HCT116 (cell line): ENCODE data around the gene CWF19L1. TPM values are rescaled to one million over a fixed set of nuclear protein-coding genes. Genes with fewer than 3 reads are reported as not detected.

Experiments used
- ATAC-seq: fragments of 200-7000 bp; cut with Tn5 transposase; 2 replicates; pipeline ENCODE4 v1.9.1; 2020; ENCODE audit warnings: mild to moderate bottlenecking, moderate library complexity
- BruUV-seq: library from RNA; stranded (reverse); fragments of 400-500 nt; replicated peaks from 2 replicates; lab custom pipeline; 2021; lab: Mats Ljungman, UMichigan
- CTCF ChIA-PET: fragments of 300-600 bp; sonication (Branson Sonifier 250); formaldehyde crosslinking; loops from one replicate; lab custom pipeline; 2021; ENCODE audit warnings: antibody characterized with exemption; lab: Charles Lee
- POLR2A ChIA-PET: fragments of 300-600, 350-600 bp; sonication (Branson Sonifier 250); formaldehyde crosslinking; loops from one replicate; lab custom pipeline; 2021; ENCODE audit warnings: antibody characterized with exemption; lab: Charles Lee
- RAD21 ChIA-PET, 2 experiments: fragments of 300-600 bp; sonication (Branson Sonifier 250); formaldehyde crosslinking; loops; one replicate each; lab custom pipeline; 2023; ENCODE audit warnings: low total read pairs in 2 of 2; ENCODE audit not compliant: uncharacterized antibody in 2 of 2, unreplicated experiment in 2 of 2, low non-redundant PET in 1 of 2; lab: Charles Lee
- DNase-seq: peaks from one replicate; pipeline ENCODE4 v3.0.0-alpha.2; 2010; ENCODE audit warnings: low read depth, low spot score
- H2AFZ ChIP-seq: fragments of 200-600 bp; shearing (Covaris generic), sonication (generic); 2 replicates; pipeline ENCODE4 v1.6.1; 2017; ENCODE audit warnings: low read depth, mixed run types, mixed read lengths, antibody characterized with exemption, low read length; ENCODE audit not compliant: poor library complexity, severe bottlenecking
- H3K27ac ChIP-seq: 2 replicates; pipeline ENCODE4 v1.5.1; 2012; ENCODE audit warnings: low read depth, low read length
- H3K27me3 ChIP-seq: fragments of 200-600 bp; sonication (generic); 2 replicates; pipeline ENCODE4 v1.6.1; 2016; ENCODE audit warnings: mixed run types, low read length, mixed read lengths; ENCODE audit not compliant: insufficient read depth
- H3K36me3 ChIP-seq, 2 experiments: fragments of 200-500 bp in 1 of 2; fragments of 200-600 bp in 1 of 2; sonication (Bioruptor generic) in 1 of 2; sonication (generic) in 1 of 2; 2 replicates each; pipeline versions ENCODE4 v1.5.1 to v1.6.1; 2014 to 2016; ENCODE audit warnings: low read length in 2 of 2, inconsistent platforms in 1 of 2, mixed read lengths in 1 of 2, mixed run types in 1 of 2; ENCODE audit not compliant: insufficient read depth in 2 of 2, control insufficient read depth in 1 of 2
- H3K4me1 ChIP-seq, 2 experiments: fragments of 200-600 bp in 1 of 2; sonication (generic) in 1 of 2; 2 replicates each; pipeline versions ENCODE4 v1.5.1 to v1.6.1; 2012 to 2017; ENCODE audit warnings: low read length in 2 of 2, inconsistent platforms in 1 of 2, mild to moderate bottlenecking in 1 of 2, mixed read lengths in 1 of 2, mixed run types in 1 of 2, moderate library complexity in 1 of 2; ENCODE audit not compliant: insufficient read depth in 2 of 2, control insufficient read depth in 1 of 2
- H3K4me2 ChIP-seq: fragments of 200-600 bp; sonication (generic); 2 replicates; pipeline ENCODE4 v1.6.1; 2017; ENCODE audit warnings: mixed run types, low read length, mixed read lengths
- H3K4me3 ChIP-seq, 2 experiments: fragments of 200-600 bp in 1 of 2; sonication (generic) in 1 of 2; replicated peaks in 1 of 2; 2 replicates each; pipeline ENCODE4 v1.5.1; 2011 to 2016; ENCODE audit warnings: low read length in 2 of 2, control low read depth in 1 of 2, low read depth in 1 of 2, mild to moderate bottlenecking in 1 of 2, mixed read lengths in 1 of 2, mixed run types in 1 of 2
- H3K79me2 ChIP-seq: fragments of 200-600 bp; sonication (generic); 2 replicates; pipeline ENCODE4 v1.6.1; 2017; ENCODE audit warnings: mild to moderate bottlenecking, mixed run types, low read length, moderate library complexity, mixed read lengths; ENCODE audit not compliant: insufficient read depth
- H3K9ac ChIP-seq: fragments of 200-600 bp; sonication (generic); 2 replicates; pipeline ENCODE4 v1.6.1; 2016; ENCODE audit warnings: low read length, mixed read lengths
- H3K9me2 ChIP-seq: fragments of 200-600 bp; sonication (generic), shearing (Covaris generic); 2 replicates; pipeline ENCODE4 v1.6.1; 2017; ENCODE audit warnings: mixed run types, mild to moderate bottlenecking, moderate library complexity; ENCODE audit not compliant: insufficient read depth
- H3K9me3 ChIP-seq, 2 experiments: fragments of 200-500 bp in 1 of 2; fragments of 200-600 bp in 1 of 2; sonication (Bioruptor generic) in 1 of 2; sonication (generic) in 1 of 2; 2 replicates each; pipeline ENCODE4 v1.6.1; 2014 to 2017; ENCODE audit warnings: low read length in 2 of 2, mixed read lengths in 2 of 2, inconsistent platforms in 1 of 2, low read depth in 1 of 2, mild to moderate bottlenecking in 1 of 2, mixed run types in 1 of 2, moderate library complexity in 1 of 2; ENCODE audit not compliant: control insufficient read depth in 1 of 2, insufficient read depth in 1 of 2
- H4K20me1 ChIP-seq: fragments of 200-600 bp; sonication (generic), shearing (Covaris generic); 2 replicates; pipeline ENCODE4 v1.6.1; 2017; ENCODE audit warnings: mixed run types, mild to moderate bottlenecking, moderate library complexity; ENCODE audit not compliant: insufficient read depth
- CBX3 ChIP-seq: IDR thresholded peaks from 2 replicates; pipeline ENCODE4 v1.6.1; 2012; ENCODE audit warnings: low read depth
- EGR1 ChIP-seq: IDR thresholded peaks from 2 replicates; pipeline ENCODE4 v1.6.1; 2012; ENCODE audit warnings: low read depth
- ELF1 ChIP-seq: IDR thresholded peaks from 2 replicates; pipeline ENCODE4 v1.6.1; 2012; ENCODE audit warnings: low read depth, borderline replicate concordance
- EZH2phosphoT487 ChIP-seq: fragments of 200-600 bp; IDR thresholded peaks from 2 replicates; pipeline ENCODE4 v1.6.1; 2018; ENCODE audit warnings: antibody characterized with exemption, borderline replicate concordance
- POLR2A ChIP-seq: IDR thresholded peaks from 2 replicates; pipeline ENCODE4 v1.7.0; 2011; ENCODE audit warnings: borderline replicate concordance; ENCODE audit not compliant: insufficient read depth, insufficient read length; ENCODE audit errors: extremely low read depth
- SIN3A ChIP-seq: IDR thresholded peaks from 2 replicates; pipeline ENCODE4 v1.6.1; 2012; ENCODE audit warnings: low read depth
- SP1 ChIP-seq: IDR thresholded peaks from 2 replicates; pipeline ENCODE4 v1.6.1; 2012; ENCODE audit warnings: low read depth
- YY1 ChIP-seq: IDR thresholded peaks from 2 replicates; pipeline ENCODE4 v1.6.1; 2011; ENCODE audit warnings: low read length, low read depth, moderate library complexity, mild to moderate bottlenecking; ENCODE audit not compliant: insufficient replicate concordance; ENCODE audit errors: extremely low read depth
- ZBTB33 ChIP-seq: IDR thresholded peaks from 2 replicates; pipeline ENCODE4 v1.6.1; 2011; ENCODE audit warnings: mild to moderate bottlenecking, low read length, moderate library complexity; ENCODE audit not compliant: insufficient replicate concordance; ENCODE audit errors: extremely low read depth
- ZFX ChIP-seq: fragments of 450-650 bp; IDR thresholded peaks from 2 replicates; pipeline ENCODE4 v1.6.1; 2017
- ZNF274 ChIP-seq: fragments of 200-500 bp; sonication (Bioruptor generic); IDR thresholded peaks from 2 replicates; pipeline ENCODE4 v1.6.1; 2014; ENCODE audit warnings: mild to moderate bottlenecking, low read depth, low read length, inconsistent platforms
- intact Hi-C: fragments of 100-400 bp; cut with micrococcal nuclease; formaldehyde crosslinking; loops from 2 replicates; pipeline ENCODE4 v1.10.0; 2022
- total RNA-seq: library from RNA; stranded (reverse); gene quantifications from one replicate; pipeline ENCODE4 v1.2.1, GENCODE V29; 2021; ENCODE audit not compliant: unreplicated experiment
- TF ChIP-seq, protein P1 (sequence below): IDR thresholded peaks from 2 replicates; pipeline ENCODE4 v1.6.1; 2012; ENCODE audit warnings: low read depth

CWF19L1 gene
- total RNA-seq, 1 experiment from 2014 or later: 41.7 TPM

DNA sequence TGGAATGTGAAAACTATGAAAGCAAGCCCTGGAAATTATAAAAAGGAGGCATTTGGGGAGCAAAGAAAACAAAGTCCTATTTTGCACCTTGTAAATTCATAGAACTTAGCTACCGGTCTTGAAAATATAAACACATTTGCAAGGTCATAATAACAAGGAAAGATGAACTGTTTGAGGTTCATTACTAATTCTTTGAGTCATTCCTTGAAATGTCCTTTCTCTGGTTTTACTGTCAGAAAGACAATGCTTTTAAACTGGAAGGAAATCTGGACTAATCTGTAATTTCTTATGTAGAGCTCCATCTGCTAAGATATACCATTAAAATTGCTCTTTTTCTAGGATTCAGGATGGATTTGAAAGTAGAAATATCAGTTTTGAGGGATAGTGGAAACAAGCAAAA is 83.0 kb downstream of the CWF19L1 start:
- Histone ChIP-seq H3K9me2 (no peaks in the 10 kb centered on the region), H4K20me1 (no peaks in the 10 kb centered on the region), H3K4me1 (peaks cover 12 to 23% of the 10 kb centered on the region in 2 experiments; a peak in 3 of 4 replicates), H3K4me2 (peak overlapping the region; percentile 82), H2AFZ (no peak overlapping the region), H3K79me2 (peaks cover 93% of the 10 kb centered on the region), H3K4me3 (peak overlapping the region; percentile 73 to 82), H3K36me3 (peaks cover 22 to 39% of the 10 kb centered on the region in 2 experiments), H3K9ac (peak overlapping the region; percentile 90), H3K9me3 (no peaks in the 10 kb centered on the region), H3K27me3 (no peaks in the 10 kb centered on the region), H3K27ac (peak overlapping the region; percentile 84; the same call in 1 of the 2 replicates)
- intact Hi-C loops: loop anchor here (10.0 kb wide), 1 partner anchor 450 kb away; the partner anchor contains the start of genes COX15 and CUTC
- ChIA-PET POLR2A (no interaction called here), RAD21 (no interaction called here), CTCF (no interaction called here)
- no TSS peak for BruUV-seq
- no peak for TF ChIP-seq EGR1
- no peak for TF ChIP-seq SP1
- TF ChIP-seq ZBTB33: no peak
- no peak for TF ChIP-seq ELF1
- TF ChIP-seq CBX3: no peak
- no peak for TF ChIP-seq ZFX
- TF ChIP-seq, protein P1, sequence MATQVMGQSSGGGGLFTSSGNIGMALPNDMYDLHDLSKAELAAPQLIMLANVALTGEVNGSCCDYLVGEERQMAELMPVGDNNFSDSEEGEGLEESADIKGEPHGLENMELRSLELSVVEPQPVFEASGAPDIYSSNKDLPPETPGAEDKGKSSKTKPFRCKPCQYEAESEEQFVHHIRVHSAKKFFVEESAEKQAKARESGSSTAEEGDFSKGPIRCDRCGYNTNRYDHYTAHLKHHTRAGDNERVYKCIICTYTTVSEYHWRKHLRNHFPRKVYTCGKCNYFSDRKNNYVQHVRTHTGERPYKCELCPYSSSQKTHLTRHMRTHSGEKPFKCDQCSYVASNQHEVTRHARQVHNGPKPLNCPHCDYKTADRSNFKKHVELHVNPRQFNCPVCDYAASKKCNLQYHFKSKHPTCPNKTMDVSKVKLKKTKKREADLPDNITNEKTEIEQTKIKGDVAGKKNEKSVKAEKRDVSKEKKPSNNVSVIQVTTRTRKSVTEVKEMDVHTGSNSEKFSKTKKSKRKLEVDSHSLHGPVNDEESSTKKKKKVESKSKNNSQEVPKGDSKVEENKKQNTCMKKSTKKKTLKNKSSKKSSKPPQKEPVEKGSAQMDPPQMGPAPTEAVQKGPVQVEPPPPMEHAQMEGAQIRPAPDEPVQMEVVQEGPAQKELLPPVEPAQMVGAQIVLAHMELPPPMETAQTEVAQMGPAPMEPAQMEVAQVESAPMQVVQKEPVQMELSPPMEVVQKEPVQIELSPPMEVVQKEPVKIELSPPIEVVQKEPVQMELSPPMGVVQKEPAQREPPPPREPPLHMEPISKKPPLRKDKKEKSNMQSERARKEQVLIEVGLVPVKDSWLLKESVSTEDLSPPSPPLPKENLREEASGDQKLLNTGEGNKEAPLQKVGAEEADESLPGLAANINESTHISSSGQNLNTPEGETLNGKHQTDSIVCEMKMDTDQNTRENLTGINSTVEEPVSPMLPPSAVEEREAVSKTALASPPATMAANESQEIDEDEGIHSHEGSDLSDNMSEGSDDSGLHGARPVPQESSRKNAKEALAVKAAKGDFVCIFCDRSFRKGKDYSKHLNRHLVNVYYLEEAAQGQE: no peak
- no peak for TF ChIP-seq POLR2A
- TF ChIP-seq ZNF274: no peak
- no peak for TF ChIP-seq SIN3A
- TF ChIP-seq YY1: no peak
- no peak for TF ChIP-seq EZH2phosphoT487
- ATAC-seq: no peak
- DNase-seq: no peak
